HEK293 (cell line): Measurements from ENCODE around the gene SLC48A1.

Source experiments
- EGR2 ChIP-seq: fragments of 450-650 bp; formaldehyde crosslinking; IDR thresholded peaks from 2 replicates; pipeline ENCODE4 v1.5.1; 2016; ENCODE audit warnings: low read depth, missing biosample characterization, missing genetic modification characterization
- FEZF1 ChIP-seq: fragments of 450-650 bp; formaldehyde crosslinking; IDR thresholded peaks from 2 replicates; pipeline ENCODE4 v1.5.1; 2016; ENCODE audit warnings: missing biosample characterization, missing genetic modification characterization
- HOXA7 ChIP-seq: sonication (generic); formaldehyde crosslinking; IDR thresholded peaks from 2 replicates; pipeline ENCODE4 v1.8.1; 2022; ENCODE audit warnings: missing genetic modification reagents, borderline replicate concordance
- HOXD13 ChIP-seq: sonication (generic); formaldehyde crosslinking; IDR thresholded peaks from 2 replicates; pipeline ENCODE4 v1.8.0; 2022; ENCODE audit warnings: missing genetic modification reagents, borderline replicate concordance
- KLF1 ChIP-seq: fragments of 450-650 bp; formaldehyde crosslinking; IDR thresholded peaks from 2 replicates; pipeline ENCODE4 v1.5.1; 2016; ENCODE audit warnings: missing biosample characterization, missing genetic modification characterization
- KLF10 ChIP-seq: fragments of 450-650 bp; IDR thresholded peaks from 2 replicates; pipeline ENCODE4 v1.5.1; 2018; ENCODE audit warnings: missing biosample characterization, mild to moderate bottlenecking, missing genetic modification characterization
- KLF16 ChIP-seq: fragments of 450-650 bp; formaldehyde crosslinking; IDR thresholded peaks from 2 replicates; pipeline ENCODE4 v1.5.1; 2017; ENCODE audit warnings: missing biosample characterization, missing genetic modification characterization
- KLF9 ChIP-seq: fragments of 450-650 bp; formaldehyde crosslinking; IDR thresholded peaks from 2 replicates; pipeline ENCODE4 v1.5.1; 2016; ENCODE audit warnings: missing biosample characterization, missing genetic modification characterization, low read depth
- MEIS1 ChIP-seq: sonication (generic); formaldehyde crosslinking; IDR thresholded peaks from 2 replicates; pipeline ENCODE4 v1.8.1; 2022; ENCODE audit warnings: missing genetic modification reagents, mild to moderate bottlenecking, borderline replicate concordance
- OVOL3 ChIP-seq: fragments of 450-650 bp; formaldehyde crosslinking; IDR thresholded peaks from 2 replicates; pipeline ENCODE4 v1.5.1; 2016; ENCODE audit warnings: missing biosample characterization, missing genetic modification characterization
- REPIN1 ChIP-seq: fragments of 450-650 bp; formaldehyde crosslinking; IDR thresholded peaks from 2 replicates; pipeline ENCODE4 v1.5.1; 2017; ENCODE audit warnings: missing biosample characterization, missing genetic modification characterization, low read depth
- SCRT2 ChIP-seq: fragments of 450-650 bp; formaldehyde crosslinking; IDR thresholded peaks from 2 replicates; pipeline ENCODE4 v1.5.1; 2016; ENCODE audit warnings: missing biosample characterization, missing genetic modification characterization
- ZBTB17 ChIP-seq: fragments of 450-650 bp; formaldehyde crosslinking; IDR thresholded peaks from 2 replicates; pipeline ENCODE4 v1.5.1; 2016; ENCODE audit warnings: missing biosample characterization, missing genetic modification characterization
- ZFP41 ChIP-seq: fragments of 450-650 bp; formaldehyde crosslinking; IDR thresholded peaks from 2 replicates; pipeline ENCODE4 v1.5.1; 2016; ENCODE audit warnings: missing biosample characterization, missing genetic modification characterization, borderline replicate concordance
- ZNF148 ChIP-seq: fragments of 450-650 bp; formaldehyde crosslinking; IDR thresholded peaks from 2 replicates; pipeline ENCODE4 v1.5.0; 2017; ENCODE audit warnings: missing biosample characterization, missing genetic modification characterization, borderline replicate concordance
- ZNF155 ChIP-seq: fragments of 450-650 bp; formaldehyde crosslinking; IDR thresholded peaks from 2 replicates; pipeline ENCODE4 v1.5.1; 2016; ENCODE audit warnings: missing biosample characterization, missing genetic modification characterization
- ZNF16 ChIP-seq: fragments of 450-650 bp; formaldehyde crosslinking; IDR thresholded peaks from 2 replicates; pipeline ENCODE4 v1.5.1; 2016; ENCODE audit warnings: low read depth, missing biosample characterization, missing genetic modification characterization
- ZNF274 ChIP-seq, 2 experiments: fragments of 200-500 bp in 1 of 2; fragments of 450-650 bp in 1 of 2; sonication (Bioruptor generic) in 1 of 2; formaldehyde crosslinking in 1 of 2; IDR thresholded peaks; 2 replicates each; pipeline versions ENCODE4 v1.5.1 to v1.6.1; 2014 to 2016; ENCODE audit warnings: borderline replicate concordance in 1 of 2, inconsistent platforms in 1 of 2, low read length in 1 of 2, missing biosample characterization in 1 of 2, missing genetic modification characterization in 1 of 2
- ZNF366 ChIP-seq: fragments of 450-650 bp; formaldehyde crosslinking; conservative IDR thresholded peaks from 2 replicates; pipeline ENCODE4 v1.5.1; 2016; ENCODE audit warnings: missing biosample characterization, missing genetic modification characterization
- ZNF391 ChIP-seq: fragments of 450-650 bp; formaldehyde crosslinking; IDR thresholded peaks from 2 replicates; pipeline ENCODE4 v1.5.1; 2016; ENCODE audit warnings: low read depth, missing biosample characterization, missing genetic modification characterization, borderline replicate concordance
- ZNF426 ChIP-seq: fragments of 450-650 bp; formaldehyde crosslinking; IDR thresholded peaks from 2 replicates; pipeline ENCODE4 v1.5.1; 2017; ENCODE audit warnings: missing biosample characterization, missing genetic modification characterization, mild to moderate bottlenecking, inconsistent platforms, moderate library complexity
- ZNF521 ChIP-seq: fragments of 450-650 bp; formaldehyde crosslinking; IDR thresholded peaks from 2 replicates; pipeline ENCODE4 v1.5.1; 2017; ENCODE audit warnings: missing biosample characterization, mild to moderate bottlenecking, missing genetic modification characterization
- ZNF558 ChIP-seq: fragments of 450-650 bp; formaldehyde crosslinking; IDR thresholded peaks from 2 replicates; pipeline ENCODE4 v1.5.1; 2016; ENCODE audit warnings: missing biosample characterization, missing genetic modification characterization
- ZNF585B ChIP-seq: fragments of 450-650 bp; formaldehyde crosslinking; IDR thresholded peaks from 2 replicates; pipeline ENCODE4 v1.5.1; 2016; ENCODE audit warnings: missing biosample characterization, missing genetic modification characterization
- ZNF645 ChIP-seq: fragments of 450-650 bp; formaldehyde crosslinking; IDR thresholded peaks from 2 replicates; pipeline ENCODE4; 2016; ENCODE audit warnings: missing biosample characterization, missing genetic modification characterization
- ZNF654 ChIP-seq: fragments of 450-650 bp; formaldehyde crosslinking; IDR thresholded peaks from 2 replicates; pipeline ENCODE4 v1.5.1; 2016; ENCODE audit warnings: low read depth, missing biosample characterization, missing genetic modification characterization
- ZNF664 ChIP-seq: fragments of 450-650 bp; formaldehyde crosslinking; IDR thresholded peaks from 2 replicates; pipeline ENCODE4 v1.5.1; 2016; ENCODE audit warnings: missing biosample characterization, missing genetic modification characterization
- ZNF670 ChIP-seq: fragments of 450-650 bp; formaldehyde crosslinking; IDR thresholded peaks from 2 replicates; pipeline ENCODE4 v1.5.1; 2016; ENCODE audit warnings: missing biosample characterization, missing genetic modification characterization, low read depth
- ZNF701 ChIP-seq: fragments of 450-650 bp; formaldehyde crosslinking; IDR thresholded peaks from 2 replicates; pipeline ENCODE4 v1.5.1; 2016; ENCODE audit warnings: missing biosample characterization, missing genetic modification characterization
- ZNF830 ChIP-seq: fragments of 450-650 bp; IDR thresholded peaks from 2 replicates; pipeline ENCODE4 v1.5.0; 2018; ENCODE audit warnings: missing biosample characterization, missing genetic modification characterization, low read depth, mild to moderate bottlenecking, moderate library complexity
- TF ChIP-seq, protein P1 (sequence below): fragments of 450-650 bp; formaldehyde crosslinking; IDR thresholded peaks from 2 replicates; pipeline ENCODE4 v1.5.1; 2016; ENCODE audit warnings: missing biosample characterization, missing genetic modification characterization
- TF ChIP-seq, protein P2 (sequence below): fragments of 450-650 bp; formaldehyde crosslinking; IDR thresholded peaks from 2 replicates; pipeline ENCODE4 v1.5.1; 2016; ENCODE audit warnings: missing biosample characterization, missing genetic modification characterization
- TF ChIP-seq, protein P3 (sequence below): fragments of 450-650 bp; formaldehyde crosslinking; IDR thresholded peaks from 2 replicates; pipeline ENCODE4 v1.5.1; 2016; ENCODE audit warnings: missing biosample characterization, missing genetic modification characterization

The SLC48A1 gene

DNA sequence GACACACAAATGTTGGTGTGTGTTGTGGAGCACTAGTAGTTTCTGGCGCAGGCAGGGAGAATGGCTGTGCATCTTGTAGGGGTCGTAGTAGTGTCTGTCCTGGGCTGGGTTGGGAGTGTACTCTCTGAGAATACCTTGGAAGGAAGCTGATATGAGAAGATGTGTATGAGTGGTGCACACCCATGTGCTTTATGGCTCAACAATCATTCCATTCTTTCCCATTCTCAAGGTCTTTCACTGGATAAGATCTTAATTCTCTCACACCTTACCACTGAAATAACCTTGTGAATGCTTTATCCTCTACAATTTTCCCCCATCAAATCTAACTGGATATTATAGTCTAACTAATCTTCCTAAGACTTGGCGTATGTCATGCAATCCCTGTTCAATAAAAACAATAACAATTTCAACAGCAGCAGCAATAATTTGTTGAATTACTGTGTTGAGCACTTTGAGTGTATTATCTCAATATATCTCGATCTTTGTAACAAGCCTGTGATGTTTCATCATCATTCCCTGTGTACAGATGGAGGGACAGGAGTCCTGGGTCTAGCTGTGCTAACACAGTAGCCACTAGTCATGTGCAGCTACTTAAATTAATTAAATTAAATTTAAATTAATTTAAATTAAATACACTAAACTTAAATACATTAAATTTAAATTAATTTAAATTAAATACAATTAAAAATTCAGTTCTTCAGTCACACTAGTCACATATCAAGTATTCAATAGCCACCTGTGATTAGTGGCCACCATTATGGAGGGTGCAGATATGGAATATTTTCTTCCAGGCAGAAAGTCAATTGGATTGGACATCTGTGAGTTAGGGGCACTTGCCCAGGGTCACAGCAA, 3.6 kb upstream of the SLC48A1 start (continued):
- TF ChIP-seq ZNF274 (IDR thresholded peaks at IDR 0.05; ENCODE audit: low read length) (no peak), ZNF274 (tag by site-specific recombination; IDR thresholded peaks at IDR 0.05; ENCODE audit: borderline replicate concordance) (no peak), HOXA7 (CRISPR knock-in tag) (no peak), ZNF654 (tag by site-specific recombination) (no peak), ZNF830 (tag by site-specific recombination) (no peak), HOXD13 (no peak), ZBTB17 (tag by site-specific recombination) (no peak), ZNF558 (tag by site-specific recombination) (no peak), ZNF670 (tag by site-specific recombination) (no peak), ZNF16 (tag by site-specific recombination) (no peak), ZNF366 (no peak), ZNF155 (tag by site-specific recombination) (no peak), KLF1 (tag by site-specific recombination) (peak; percentile 14; the same call in 1 of the 2 replicates), SCRT2 (0 out of 2 replicates have a peak, but pooled peaks have one; percentile 15), FEZF1 (tag by site-specific recombination) (peak; percentile 55; the same call in 1 of the 2 replicates), ZNF391 (tag by site-specific recombination) (no peak), KLF9 (no peak), MEIS1 (no peak), EGR2 (no peak), ZFP41 (tag by site-specific recombination) (no peak), KLF16 (0 out of 2 replicates have a peak, but pooled peaks have one; percentile 21), ZNF585B (no peak), OVOL3 (no peak), ZNF645 (tag by site-specific recombination) (no peak), ZNF426 (tag by site-specific recombination) (no peak), ZNF521 (tag by site-specific recombination) (no peak), KLF10 (tag by site-specific recombination) (no peak), ZNF664 (tag by site-specific recombination) (peak; percentile 97), REPIN1 (tag by site-specific recombination) (no peak), ZNF148 (tag by site-specific recombination) (no peak), ZNF701 (tag by site-specific recombination) (no peak)
- TF ChIP-seq, protein P1, sequence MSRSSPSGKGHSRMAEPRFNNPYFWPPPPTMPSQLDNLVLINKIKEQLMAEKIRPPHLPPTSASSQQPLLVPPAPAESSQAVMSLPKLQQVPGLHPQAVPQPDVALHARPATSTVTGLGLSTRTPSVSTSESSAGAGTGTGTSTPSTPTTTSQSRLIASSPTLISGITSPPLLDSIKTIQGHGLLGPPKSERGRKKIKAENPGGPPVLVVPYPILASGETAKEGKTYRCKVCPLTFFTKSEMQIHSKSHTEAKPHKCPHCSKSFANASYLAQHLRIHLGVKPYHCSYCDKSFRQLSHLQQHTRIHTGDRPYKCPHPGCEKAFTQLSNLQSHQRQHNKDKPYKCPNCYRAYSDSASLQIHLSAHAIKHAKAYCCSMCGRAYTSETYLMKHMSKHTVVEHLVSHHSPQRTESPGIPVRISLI (tag by site-specific recombination), result no peak
- TF ChIP-seq, protein P2, sequence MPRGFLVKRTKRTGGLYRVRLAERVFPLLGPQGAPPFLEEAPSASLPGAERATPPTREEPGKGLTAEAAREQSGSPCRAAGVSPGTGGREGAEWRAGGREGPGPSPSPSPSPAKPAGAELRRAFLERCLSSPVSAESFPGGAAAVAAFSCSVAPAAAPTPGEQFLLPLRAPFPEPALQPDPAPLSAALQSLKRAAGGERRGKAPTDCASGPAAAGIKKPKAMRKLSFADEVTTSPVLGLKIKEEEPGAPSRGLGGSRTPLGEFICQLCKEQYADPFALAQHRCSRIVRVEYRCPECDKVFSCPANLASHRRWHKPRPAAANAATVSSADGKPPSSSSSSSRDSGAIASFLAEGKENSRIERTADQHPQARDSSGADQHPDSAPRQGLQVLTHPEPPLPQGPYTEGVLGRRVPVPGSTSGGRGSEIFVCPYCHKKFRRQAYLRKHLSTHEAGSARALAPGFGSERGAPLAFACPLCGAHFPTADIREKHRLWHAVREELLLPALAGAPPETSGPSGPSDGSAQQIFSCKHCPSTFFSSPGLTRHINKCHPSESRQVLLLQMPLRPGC (tag by site-specific recombination), result no peak
- TF ChIP-seq, protein P3, sequence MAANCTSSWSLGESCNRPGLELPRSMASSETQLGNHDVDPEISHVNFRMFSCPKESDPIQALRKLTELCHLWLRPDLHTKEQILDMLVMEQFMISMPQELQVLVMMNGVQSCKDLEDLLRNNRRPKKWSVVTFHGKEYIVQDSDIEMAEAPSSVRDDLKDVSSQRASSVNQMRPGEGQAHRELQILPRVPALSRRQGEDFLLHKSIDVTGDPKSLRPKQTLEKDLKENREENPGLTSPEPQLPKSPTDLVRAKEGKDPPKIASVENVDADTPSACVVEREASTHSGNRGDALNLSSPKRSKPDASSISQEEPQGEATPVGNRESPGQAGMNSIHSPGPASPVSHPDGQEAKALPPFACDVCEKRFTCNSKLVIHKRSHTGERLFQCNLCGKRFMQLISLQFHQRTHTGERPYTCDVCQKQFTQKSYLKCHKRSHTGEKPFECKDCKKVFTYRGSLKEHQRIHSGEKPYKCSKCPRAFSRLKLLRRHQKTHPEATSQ (tag by site-specific recombination), result no peak
